Stimulated activated CD8-positive, alpha-beta memory T cell treated with anti-CD3 and anti-CD28 coated beads, Interleukin-12 subunit alpha, Interleukin-12 subunit beta, amount 100 ng/mL, for 24 hours (primary cell): Measurements from ENCODE around the gene FCAMR.

ENCODE experiments used
- DNase-seq: peaks from one replicate; pipeline ENCODE4 v3.0.0-alpha.2; 2020; ENCODE audit errors: extremely low read depth

Gene FCAMR

GRCh38 chr1:206911064-206911663 lies 59.1 kb downstream of the FCAMR start:
- no peak for DNase-seq

- DNase-seq: no peak
Observed at GRCh38 chr1:206909883-206910318, 60.4 kb downstream of the FCAMR start.

GRCh38 chr1:206909161-206909882 lies 60.9 kb downstream of the FCAMR start:
- no peak for DNase-seq

GRCh38 chr1:206908038-206908437 lies 62.2 kb downstream of the FCAMR start:
- DNase-seq: no peak
